ENCODE data around the gene MTTP. TPM values are rescaled to one million over a fixed set of nuclear protein-coding genes. Genes with fewer than 3 reads are reported as not detected.
A peak's percentile ranks its signal among the peaks of the same experiment; 100 is the strongest.

The MTTP gene
- total and polyA plus RNA-seq, 5 donors = 0.59 to 1.3 (median 1.0) TPM

DNA sequence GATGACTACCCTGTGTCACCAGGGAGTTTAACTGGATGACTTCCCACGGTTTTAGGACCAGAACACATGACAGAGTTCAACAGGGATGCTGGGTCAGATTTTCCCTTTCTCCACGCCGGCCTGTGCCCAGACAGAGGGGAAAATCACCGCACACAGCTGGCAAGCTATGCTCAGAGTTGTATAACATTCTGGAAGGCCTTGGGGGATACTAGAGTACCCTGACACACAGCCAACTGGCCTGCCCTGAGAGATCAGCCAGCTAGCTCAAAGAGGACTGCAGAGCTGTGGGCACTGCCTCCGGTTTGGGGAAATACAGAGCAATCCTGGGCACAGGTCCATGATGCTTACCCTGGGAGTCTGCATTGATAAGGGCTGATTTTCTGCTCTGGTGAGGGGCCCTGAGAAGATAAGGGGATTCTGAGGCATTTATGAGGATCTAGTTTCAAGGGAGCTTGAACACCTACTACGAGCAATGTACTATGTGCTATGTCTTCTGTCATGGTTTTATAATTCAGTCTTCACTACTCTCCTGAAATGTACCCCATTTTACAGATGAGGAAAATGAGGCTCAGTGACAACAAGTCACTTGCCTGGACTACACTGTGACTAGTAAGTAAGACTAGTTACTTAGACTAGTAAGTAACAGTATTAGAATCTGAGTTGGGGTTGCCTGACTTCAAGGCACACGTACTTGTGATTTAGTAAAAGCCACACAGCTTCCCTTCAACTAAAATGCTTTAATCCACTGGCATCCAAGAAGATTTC, 68.3 kb downstream of the MTTP start:
- intact Hi-C loops (cut with DNase I) = no loop called here
- peak; percentile 94 to 97 for ATAC-seq
- no peaks in the 10 kb centered on the region for H3K27me3 ChIP-seq (ENCODE audit: control insufficient read depth, insufficient read depth)
- H3K4me3 ChIP-seq (ENCODE audit: low read length) = no peak overlapping the region
- peak overlapping the region; percentile 62 for H3K27ac ChIP-seq (ENCODE audit: low read length)
- whole genome bisulfite sequencing = 42% methylated on average over 7 of the region's 7 CpGs
- DNase-seq = peak; percentile 78 to 92 (median 89)
- H3K4me1 ChIP-seq (ENCODE audit: control insufficient read depth, insufficient read depth, low read length) = no peaks in the 10 kb centered on the region
- no peaks in the 10 kb centered on the region for H3K9me3 ChIP-seq (ENCODE audit: control insufficient read depth, low read length)

GRCh38 chr4:99644453-99644852, 69.8 kb downstream of the MTTP start:
- Histone ChIP-seq H3K27me3 (ENCODE audit: control insufficient read depth, insufficient read depth) (no peaks in the 10 kb centered on the region), H3K4me3 (ENCODE audit: low read length) (no peak overlapping the region), H3K9me3 (ENCODE audit: control insufficient read depth, low read length) (no peaks in the 10 kb centered on the region), H3K27ac (ENCODE audit: low read length) (no peak overlapping the region), H3K4me1 (ENCODE audit: control insufficient read depth, insufficient read depth, low read length) (no peaks in the 10 kb centered on the region)
- DNase-seq (peak in 1 of 3 donors; percentile 16), ATAC-seq (no peak)
- whole genome bisulfite sequencing = 77% methylated on average over 5 of the region's 5 CpGs
- intact Hi-C loops (cut with DNase I) = no loop called here

DNA sequence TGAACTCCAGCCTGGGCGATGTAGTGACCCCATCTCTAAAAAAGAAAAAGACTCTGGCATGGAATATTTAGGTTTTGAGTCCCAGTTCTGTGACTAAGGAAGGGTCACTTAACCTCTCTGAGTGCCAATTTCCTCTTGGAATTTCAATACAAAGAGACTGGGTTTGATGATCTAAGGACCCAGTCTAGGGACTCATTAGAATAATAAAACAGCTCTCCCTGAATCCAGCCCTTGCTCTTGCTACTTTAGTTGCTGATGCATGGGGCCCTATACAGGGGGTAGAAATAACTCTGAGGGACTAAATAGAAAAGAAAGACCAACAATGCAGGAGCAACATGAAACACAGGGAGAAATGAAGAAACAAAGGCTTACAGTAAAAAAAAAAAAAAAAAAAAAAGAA, 70.4 kb downstream of the MTTP start:
- WGBS = 98% methylated on average over 1 of the region's 1 CpG
- no peak for ATAC-seq
- no peak for DNase-seq
- Histone ChIP-seq H3K27ac (ENCODE audit: low read length) (no peak overlapping the region), H3K4me1 (ENCODE audit: control insufficient read depth, insufficient read depth, low read length) (no peaks in the 10 kb centered on the region), H3K4me3 (ENCODE audit: low read length) (no peak overlapping the region), H3K9me3 (ENCODE audit: control insufficient read depth, low read length) (no peaks in the 10 kb centered on the region), H3K27me3 (ENCODE audit: control insufficient read depth, insufficient read depth) (no peaks in the 10 kb centered on the region)
- intact Hi-C loops (cut with DNase I) = no loop called here

DNA sequence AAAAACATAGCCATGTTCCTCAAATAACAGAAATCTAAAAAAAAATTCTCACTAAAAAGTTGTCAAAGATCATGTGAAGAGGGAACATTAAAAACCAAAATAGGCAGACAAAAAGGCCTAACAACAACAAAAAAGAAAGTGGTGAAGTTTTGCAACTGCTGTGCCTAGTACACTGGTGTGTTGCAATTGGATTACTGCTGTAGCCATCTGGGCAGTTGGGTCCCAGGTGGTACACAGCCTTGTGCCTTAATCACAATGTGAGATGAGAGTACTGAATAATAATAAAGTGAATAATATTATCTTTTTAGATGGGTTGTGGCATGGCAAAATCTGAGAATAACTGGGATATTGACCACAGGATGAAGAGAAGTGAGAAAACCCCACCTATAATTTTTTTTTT, 71.0 kb downstream of the MTTP start:
- intact Hi-C loops (cut with DNase I) = no loop called here
- H3K27ac ChIP-seq (ENCODE audit: low read length) = no peak overlapping the region
- DNase-seq = no peak
- ATAC-seq = no peak
- no peaks in the 10 kb centered on the region for H3K4me1 ChIP-seq (ENCODE audit: control insufficient read depth, insufficient read depth, low read length)
- H3K4me3 ChIP-seq (ENCODE audit: low read length) = no peak overlapping the region
- H3K27me3 ChIP-seq (ENCODE audit: control insufficient read depth, insufficient read depth) = no peaks in the 10 kb centered on the region
- H3K9me3 ChIP-seq (ENCODE audit: control insufficient read depth, low read length) = no peaks in the 10 kb centered on the region

GRCh38 chr4:99647071-99647470, 72.4 kb downstream of the MTTP start:
- H3K9me3 ChIP-seq (ENCODE audit: control insufficient read depth, low read length) = no peaks in the 10 kb centered on the region
- ATAC-seq (no peak), DNase-seq (no peak)
- H3K27me3 ChIP-seq (ENCODE audit: control insufficient read depth, insufficient read depth) = no peaks in the 10 kb centered on the region
- 70% methylated on average over 4 of the region's 4 CpGs for WGBS
- H3K4me1 ChIP-seq (ENCODE audit: control insufficient read depth, insufficient read depth, low read length) = no peaks in the 10 kb centered on the region
- no peak overlapping the region for H3K4me3 ChIP-seq (ENCODE audit: low read length)
- no peak overlapping the region for H3K27ac ChIP-seq (ENCODE audit: low read length)
- intact Hi-C loops (cut with DNase I) = no loop called here

DNA sequence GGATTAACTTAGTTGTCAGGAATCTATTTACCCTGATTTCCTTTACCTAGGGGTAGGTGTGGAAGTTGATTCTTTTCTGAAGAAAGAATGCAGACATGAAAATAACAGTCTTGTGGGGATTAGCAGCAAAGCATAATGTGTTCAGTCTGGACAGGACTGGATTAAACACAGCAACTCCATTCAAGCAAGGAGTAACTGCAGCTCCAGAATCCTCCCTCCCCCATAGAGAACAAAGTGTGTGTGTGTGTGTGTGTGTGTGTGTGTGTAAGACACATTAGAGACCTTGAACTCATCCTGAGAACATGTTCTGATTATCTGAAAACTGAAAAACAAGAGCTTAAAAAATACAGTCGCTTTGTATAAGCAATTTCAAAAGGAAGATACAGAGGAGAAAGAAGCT, 73.7 kb downstream of the MTTP start:
- H3K4me3 ChIP-seq (ENCODE audit: low read length) = no peak overlapping the region
- H3K4me1 ChIP-seq (ENCODE audit: control insufficient read depth, insufficient read depth, low read length) = no peaks in the 10 kb centered on the region
- no peaks in the 10 kb centered on the region for H3K27me3 ChIP-seq (ENCODE audit: control insufficient read depth, insufficient read depth)
- H3K27ac ChIP-seq (ENCODE audit: low read length) = no peak overlapping the region
- no peaks in the 10 kb centered on the region for H3K9me3 ChIP-seq (ENCODE audit: control insufficient read depth, low read length)
- intact Hi-C loops (cut with DNase I) = no loop called here
- no peak for DNase-seq
- WGBS = 77% methylated on average over 1 of the region's 1 CpG
- ATAC-seq = no peak

GRCh38 chr4:99649208-99649607, 74.6 kb downstream of the MTTP start:
- H3K9me3 ChIP-seq (ENCODE audit: control insufficient read depth, low read length) = no peaks in the 10 kb centered on the region
- no peaks in the 10 kb centered on the region for H3K27me3 ChIP-seq (ENCODE audit: control insufficient read depth, insufficient read depth)
- WGBS = 86% methylated on average over 9 of the region's 9 CpGs
- H3K4me1 ChIP-seq (ENCODE audit: control insufficient read depth, insufficient read depth, low read length) = no peaks in the 10 kb centered on the region
- intact Hi-C loops (cut with DNase I) = no loop called here
- no peak overlapping the region for H3K27ac ChIP-seq (ENCODE audit: low read length)
- no peak for DNase-seq
- no peak for ATAC-seq
- H3K4me3 ChIP-seq (ENCODE audit: low read length) = no peak overlapping the region

DNA sequence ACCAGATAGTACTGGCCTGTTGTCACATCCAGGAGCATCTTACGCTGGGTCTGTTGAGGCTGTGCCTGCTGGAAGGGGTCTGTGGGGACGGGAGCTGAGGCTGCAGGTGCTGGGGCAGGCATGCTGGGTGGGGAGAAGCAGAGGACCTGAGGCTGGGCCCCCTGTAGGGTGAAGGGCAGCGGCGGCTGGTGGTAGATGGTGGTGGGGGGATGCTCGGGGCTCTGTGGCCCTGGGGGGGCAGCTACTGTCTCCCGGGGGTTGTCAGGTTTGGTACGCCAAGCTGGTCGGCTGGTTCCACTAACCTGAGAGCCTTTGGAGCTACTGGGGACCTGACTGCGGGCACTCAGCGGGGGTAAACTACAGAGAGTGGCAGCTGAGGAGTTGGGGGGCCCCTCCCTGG, 75.2 kb downstream of the MTTP start:
- Histone ChIP-seq H3K4me3 (ENCODE audit: low read length) (no peak overlapping the region), H3K4me1 (ENCODE audit: control insufficient read depth, insufficient read depth, low read length) (no peaks in the 10 kb centered on the region), H3K9me3 (ENCODE audit: control insufficient read depth, low read length) (no peaks in the 10 kb centered on the region), H3K27ac (ENCODE audit: low read length) (no peak overlapping the region), H3K27me3 (ENCODE audit: control insufficient read depth, insufficient read depth) (no peaks in the 10 kb centered on the region)
- 92% methylated on average over 10 of the region's 10 CpGs for WGBS
- peak in 1 of 3 donors; percentile 41 for DNase-seq
- ATAC-seq = no peak
- intact Hi-C loops (cut with DNase I) = no loop called here

GRCh38 chr4:99651016-99651769, 76.6 kb downstream of the MTTP start:
- intact Hi-C loops (cut with DNase I) = no loop called here
- 89% methylated on average over 18 of the region's 18 CpGs for WGBS
- ATAC-seq (no peak), DNase-seq (no peak)
- H3K4me3 ChIP-seq (ENCODE audit: low read length) = no peak overlapping the region
- H3K27me3 ChIP-seq (ENCODE audit: control insufficient read depth, insufficient read depth) = no peaks in the 10 kb centered on the region
- H3K9me3 ChIP-seq (ENCODE audit: control insufficient read depth, low read length) = no peaks in the 10 kb centered on the region
- H3K27ac ChIP-seq (ENCODE audit: low read length) = no peak overlapping the region
- no peaks in the 10 kb centered on the region for H3K4me1 ChIP-seq (ENCODE audit: control insufficient read depth, insufficient read depth, low read length)

GRCh38 chr4:99651811-99652485, 77.3 kb downstream of the MTTP start:
- H3K4me1 ChIP-seq (ENCODE audit: control insufficient read depth, insufficient read depth, low read length) = no peaks in the 10 kb centered on the region
- H3K9me3 ChIP-seq (ENCODE audit: control insufficient read depth, low read length) = no peaks in the 10 kb centered on the region
- H3K27ac ChIP-seq (ENCODE audit: low read length) = no peak overlapping the region
- 95% methylated on average over 49 of the region's 49 CpGs for WGBS
- intact Hi-C loops (cut with DNase I) = no loop called here
- H3K4me3 ChIP-seq (ENCODE audit: low read length) = no peak overlapping the region
- DNase-seq (peak in 1 of 3 donors; percentile 65), ATAC-seq (no peak)
- H3K27me3 ChIP-seq (ENCODE audit: control insufficient read depth, insufficient read depth) = no peaks in the 10 kb centered on the region

Data from right cardiac atrium (tissue), 5 donors.